SU-DHL-6 (cell line): ENCODE measurements around the gene SPAG8.

Experiments used
- H2AFZ ChIP-seq: fragments of 200-600 bp; sonication (generic); 2 replicates; pipeline ENCODE4 v1.6.1; 2014; ENCODE audit warnings: low read depth, mild to moderate bottlenecking, moderate library complexity, mixed read lengths, antibody characterized with exemption, low read length; ENCODE audit not compliant: severe bottlenecking
- H3F3A ChIP-seq: fragments of 200-600 bp; shearing (Covaris generic); 2 replicates; pipeline ENCODE4 v1.6.0; 2016; ENCODE audit warnings: antibody characterized with exemption, mild to moderate bottlenecking; ENCODE audit not compliant: insufficient read depth
- H3K27ac ChIP-seq: fragments of 200-600 bp; sonication (generic); 2 replicates; pipeline ENCODE4 v1.5.1; 2016; ENCODE audit warnings: low read depth, mild to moderate bottlenecking, low read length, moderate library complexity, mixed read lengths
- H3K27me3 ChIP-seq: fragments of 200-600 bp; sonication (generic), shearing (Covaris generic); 2 replicates; pipeline ENCODE4 v1.6.0; 2014; ENCODE audit warnings: mild to moderate bottlenecking, low read length
- H3K36me3 ChIP-seq: fragments of 200-600 bp; sonication (generic); 2 replicates; pipeline ENCODE4 v1.6.1; 2014; ENCODE audit warnings: mild to moderate bottlenecking, low read length, mixed read lengths
- H3K4me2 ChIP-seq: fragments of 300-600, 200-600 bp; shearing (Covaris generic), sonication (generic); 2 replicates; pipeline ENCODE4 v1.6.0; 2014; ENCODE audit warnings: low read length, low read depth, mild to moderate bottlenecking; ENCODE audit not compliant: poor library complexity, severe bottlenecking
- H3K4me3 ChIP-seq: fragments of 200-600 bp; sonication (generic); 2 replicates; pipeline ENCODE4 v1.5.1; 2014; ENCODE audit warnings: antibody characterized with exemption, low read length, mild to moderate bottlenecking, mixed read lengths; ENCODE audit not compliant: insufficient read depth, poor library complexity, severe bottlenecking
- H3K79me2 ChIP-seq: fragments of 200-600 bp; sonication (generic); 2 replicates; pipeline ENCODE4 v1.6.1; 2014; ENCODE audit warnings: mild to moderate bottlenecking, low read length, moderate library complexity; ENCODE audit not compliant: insufficient read depth
- H3K9ac ChIP-seq: fragments of 200-600 bp; sonication (generic); 2 replicates; pipeline ENCODE4 v1.7.0; 2014; ENCODE audit warnings: mild to moderate bottlenecking, low read length
- H3K9me2 ChIP-seq: fragments of 200-600 bp; sonication (generic); replicated peaks from 2 replicates; pipeline ENCODE4 v1.6.1; 2014; ENCODE audit warnings: low read length; ENCODE audit not compliant: insufficient read depth
- H3K9me3 ChIP-seq: fragments of 200-600 bp; sonication (generic); 2 replicates; pipeline ENCODE4 v1.6.1; 2014; ENCODE audit warnings: low read length, mixed read lengths; ENCODE audit not compliant: insufficient read depth
- H4K20me1 ChIP-seq: fragments of 200-600 bp; sonication (generic); 2 replicates; pipeline ENCODE4 v1.6.1; 2014; ENCODE audit warnings: low read depth, mild to moderate bottlenecking, antibody characterized with exemption, low read length, moderate library complexity, mixed read lengths
- EZH2phosphoT487 ChIP-seq: fragments of 200-600 bp; sonication (generic), shearing (Covaris generic); conservative IDR thresholded peaks from 2 replicates; pipeline ENCODE4 v1.6.1; 2018; ENCODE audit warnings: mild to moderate bottlenecking, antibody characterized with exemption, low read length, moderate library complexity, mixed read lengths
- TF ChIP-seq, protein P1 (sequence below): fragments of 200-600 bp; sonication (generic); IDR thresholded peaks from one replicate; pipeline ENCODE4 v1.5.1; 2017; ENCODE audit warnings: antibody characterized with exemption, mild to moderate bottlenecking, low read length, moderate library complexity; ENCODE audit not compliant: insufficient read depth, poor library complexity, severe bottlenecking

SPAG8 gene

GRCh38 chr9:35763181-35763580, 48.9 kb downstream of the SPAG8 start:
- Histone ChIP-seq H4K20me1 (no peaks in the 10 kb centered on the region), H3F3A (peaks cover 11% of the 10 kb centered on the region), H3K4me3 (no peak overlapping the region), H3K9me3 (no peaks in the 10 kb centered on the region), H3K27ac (no peak overlapping the region), H3K27me3 (no peaks in the 10 kb centered on the region), H3K36me3 (no peaks in the 10 kb centered on the region), H2AFZ (no peak overlapping the region), H3K4me2 (no peak overlapping the region), H3K79me2 (no peaks in the 10 kb centered on the region), H3K9ac (no peak overlapping the region), H3K9me2 (no peaks in the 10 kb centered on the region)
- TF ChIP-seq, protein P1, sequence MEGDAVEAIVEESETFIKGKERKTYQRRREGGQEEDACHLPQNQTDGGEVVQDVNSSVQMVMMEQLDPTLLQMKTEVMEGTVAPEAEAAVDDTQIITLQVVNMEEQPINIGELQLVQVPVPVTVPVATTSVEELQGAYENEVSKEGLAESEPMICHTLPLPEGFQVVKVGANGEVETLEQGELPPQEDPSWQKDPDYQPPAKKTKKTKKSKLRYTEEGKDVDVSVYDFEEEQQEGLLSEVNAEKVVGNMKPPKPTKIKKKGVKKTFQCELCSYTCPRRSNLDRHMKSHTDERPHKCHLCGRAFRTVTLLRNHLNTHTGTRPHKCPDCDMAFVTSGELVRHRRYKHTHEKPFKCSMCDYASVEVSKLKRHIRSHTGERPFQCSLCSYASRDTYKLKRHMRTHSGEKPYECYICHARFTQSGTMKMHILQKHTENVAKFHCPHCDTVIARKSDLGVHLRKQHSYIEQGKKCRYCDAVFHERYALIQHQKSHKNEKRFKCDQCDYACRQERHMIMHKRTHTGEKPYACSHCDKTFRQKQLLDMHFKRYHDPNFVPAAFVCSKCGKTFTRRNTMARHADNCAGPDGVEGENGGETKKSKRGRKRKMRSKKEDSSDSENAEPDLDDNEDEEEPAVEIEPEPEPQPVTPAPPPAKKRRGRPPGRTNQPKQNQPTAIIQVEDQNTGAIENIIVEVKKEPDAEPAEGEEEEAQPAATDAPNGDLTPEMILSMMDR, result no peak
- TF ChIP-seq EZH2phosphoT487, result no peak

DNA sequence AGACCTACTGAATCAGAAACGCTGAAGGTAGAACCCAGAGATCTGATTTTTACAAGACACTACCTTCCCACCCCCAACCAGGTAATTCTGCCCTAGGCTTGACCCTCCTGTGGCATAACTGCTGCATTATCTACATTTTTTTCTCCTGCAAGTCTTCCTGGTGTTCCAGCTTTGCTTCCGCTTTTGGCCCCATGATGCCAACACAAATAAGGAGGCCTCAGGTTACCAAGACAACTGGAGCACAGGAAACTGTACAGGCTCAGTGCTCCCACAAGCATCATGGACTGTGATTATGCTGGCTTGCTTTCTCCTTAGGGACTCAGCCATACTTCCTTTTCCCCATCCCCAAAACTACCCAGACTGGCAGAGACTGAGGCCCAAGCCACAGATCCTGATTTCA, 51.4 kb downstream of the SPAG8 start:
- no peak overlapping the region for H3K4me2 ChIP-seq
- H3K27ac ChIP-seq, result no peak overlapping the region
- H3K4me3 ChIP-seq, result no peak overlapping the region
- H2AFZ ChIP-seq, result no peak overlapping the region
- no peaks in the 10 kb centered on the region for H3K9me3 ChIP-seq
- H3K9ac ChIP-seq, result no peak overlapping the region
- H3K9me2 ChIP-seq, result no peaks in the 10 kb centered on the region
- H3F3A ChIP-seq, result peaks cover 18% of the 10 kb centered on the region
- no peaks in the 10 kb centered on the region for H4K20me1 ChIP-seq
- no peak for TF ChIP-seq EZH2phosphoT487
- TF ChIP-seq, protein P1, result no peak
- no peaks in the 10 kb centered on the region for H3K27me3 ChIP-seq
- no peaks in the 10 kb centered on the region for H3K36me3 ChIP-seq
- no peaks in the 10 kb centered on the region for H3K79me2 ChIP-seq

DNA sequence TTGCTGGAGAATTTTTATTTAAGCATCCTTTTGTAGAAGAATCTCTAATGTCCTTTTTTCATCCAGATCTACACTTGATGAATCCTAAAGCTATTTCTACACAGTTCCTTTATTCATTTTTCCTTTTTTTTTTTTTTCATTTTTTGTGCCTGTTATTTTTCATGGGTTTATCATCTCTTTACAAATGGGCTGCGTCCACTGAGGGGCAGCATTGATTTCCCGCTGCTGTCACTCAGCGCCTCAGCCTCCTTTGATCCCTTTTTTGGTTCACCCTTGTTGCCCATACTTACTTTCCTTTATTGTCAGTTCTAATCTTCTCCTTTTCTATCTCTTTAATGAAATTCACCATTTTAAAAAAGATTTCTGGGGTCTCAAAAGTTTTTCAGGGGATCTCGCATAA, 52.3 kb downstream of the SPAG8 start:
- H3K9me2 ChIP-seq, result no peaks in the 10 kb centered on the region
- no peak overlapping the region for H2AFZ ChIP-seq
- no peak overlapping the region for H3K27ac ChIP-seq
- H4K20me1 ChIP-seq, result no peaks in the 10 kb centered on the region
- no peak overlapping the region for H3K4me2 ChIP-seq
- no peaks in the 10 kb centered on the region for H3K9me3 ChIP-seq
- H3F3A ChIP-seq, result peaks cover 18% of the 10 kb centered on the region
- no peak for TF ChIP-seq EZH2phosphoT487
- TF ChIP-seq, protein P1, result no peak
- H3K79me2 ChIP-seq, result no peaks in the 10 kb centered on the region
- no peak overlapping the region for H3K9ac ChIP-seq
- no peak overlapping the region for H3K4me3 ChIP-seq
- H3K36me3 ChIP-seq, result no peaks in the 10 kb centered on the region
- no peaks in the 10 kb centered on the region for H3K27me3 ChIP-seq
